HPDE6-E6E7 (cell line): ENCODE results near the gene MTUS2.
"Not testable (repeated sequence)": the region's sequence is repeated elsewhere in the genome, so short reads cannot be mapped to it uniquely, and the experiment has no call there.

Experiments used
- DNase-seq: peaks from one replicate; pipeline ENCODE4 v3.0.0; 2011; ENCODE audit warnings: missing footprints; ENCODE audit errors: extremely low spot score

Gene MTUS2

GRCh38 chr13:29162638-29163235, 342.6 kb downstream of the MTUS2 start:
- DNase-seq: no peak

- no peak for DNase-seq
These were observed 344.0 kb downstream of the MTUS2 start for GRCh38 chr13:29164116-29164515.

- no peak for DNase-seq
These were observed 345.1 kb downstream of the MTUS2 start for GRCh38 chr13:29165216-29165615.

GRCh38 chr13:29165840-29166239, 345.7 kb downstream of the MTUS2 start:
- DNase-seq: no peak

GRCh38 chr13:29170436-29171082, 350.4 kb downstream of the MTUS2 start:
- no peak for DNase-seq

GRCh38 chr13:29171244-29171643, 351.1 kb downstream of the MTUS2 start:
- no peak for DNase-seq

GRCh38 chr13:29174093-29174492, 354.0 kb downstream of the MTUS2 start:
- no peak for DNase-seq

- DNase-seq: no peak
These were observed 355.2 kb downstream of the MTUS2 start for GRCh38 chr13:29175250-29175873.

GRCh38 chr13:29180055-29180454, 359.9 kb downstream of the MTUS2 start:
- DNase-seq: no peak

- no peak for DNase-seq
These were observed 362.1 kb downstream of the MTUS2 start for GRCh38 chr13:29182216-29182615.

- DNase-seq: no peak
These were observed 365.8 kb downstream of the MTUS2 start for GRCh38 chr13:29185926-29186325.

GRCh38 chr13:29187584-29187983, 367.4 kb downstream of the MTUS2 start:
- no peak for DNase-seq

GRCh38 chr13:29190298-29190697, 370.2 kb downstream of the MTUS2 start:
- DNase-seq: no peak

- DNase-seq: no peak
These were observed 372.9 kb downstream of the MTUS2 start for GRCh38 chr13:29193083-29193482.

- DNase-seq: no peak
These were observed 375.3 kb downstream of the MTUS2 start for GRCh38 chr13:29195456-29195855.

GRCh38 chr13:29196409-29197074, 376.4 kb downstream of the MTUS2 start:
- DNase-seq: no peak

GRCh38 chr13:29202753-29203152, 382.6 kb downstream of the MTUS2 start:
- DNase-seq: not testable (repeated sequence)

GRCh38 chr13:29204651-29205050, 384.5 kb downstream of the MTUS2 start:
- no peak for DNase-seq

- no peak for DNase-seq
These were observed 390.5 kb downstream of the MTUS2 start for GRCh38 chr13:29210676-29211075.

GRCh38 chr13:29211162-29211561, 391.0 kb downstream of the MTUS2 start:
- not testable (repeated sequence) for DNase-seq

- no peak for DNase-seq
These were observed 402.3 kb downstream of the MTUS2 start for GRCh38 chr13:29222458-29222857.

GRCh38 chr13:29224206-29224605, 404.1 kb downstream of the MTUS2 start:
- no peak for DNase-seq

GRCh38 chr13:29227576-29227975, 407.4 kb downstream of the MTUS2 start:
- no peak for DNase-seq
